NCI-H82 (cell line): ENCODE data around the gene NR1D1.

Experiments used
- DNase-seq: peaks from one replicate; lab custom pipeline; 2025; lab: John Stamatoyannopoulos, UW

Gene NR1D1

GRCh38 chr17:40062329-40063186 is 37.8 kb downstream of the NR1D1 start, which contains the start of gene THRA:
TSS of gene THRA (plus strand) at chr17:40062965. CDS start at chr17:40074489, 11,524 bp downstream.
- DNase-seq = peak; percentile 84

- no peak for DNase-seq
Measured at GRCh38 chr17:40061609-40062038, 38.8 kb downstream of the NR1D1 start.

GRCh38 chr17:40060887-40061608 is 39.3 kb downstream of the NR1D1 start:
- peak; percentile 43 for DNase-seq

DNA sequence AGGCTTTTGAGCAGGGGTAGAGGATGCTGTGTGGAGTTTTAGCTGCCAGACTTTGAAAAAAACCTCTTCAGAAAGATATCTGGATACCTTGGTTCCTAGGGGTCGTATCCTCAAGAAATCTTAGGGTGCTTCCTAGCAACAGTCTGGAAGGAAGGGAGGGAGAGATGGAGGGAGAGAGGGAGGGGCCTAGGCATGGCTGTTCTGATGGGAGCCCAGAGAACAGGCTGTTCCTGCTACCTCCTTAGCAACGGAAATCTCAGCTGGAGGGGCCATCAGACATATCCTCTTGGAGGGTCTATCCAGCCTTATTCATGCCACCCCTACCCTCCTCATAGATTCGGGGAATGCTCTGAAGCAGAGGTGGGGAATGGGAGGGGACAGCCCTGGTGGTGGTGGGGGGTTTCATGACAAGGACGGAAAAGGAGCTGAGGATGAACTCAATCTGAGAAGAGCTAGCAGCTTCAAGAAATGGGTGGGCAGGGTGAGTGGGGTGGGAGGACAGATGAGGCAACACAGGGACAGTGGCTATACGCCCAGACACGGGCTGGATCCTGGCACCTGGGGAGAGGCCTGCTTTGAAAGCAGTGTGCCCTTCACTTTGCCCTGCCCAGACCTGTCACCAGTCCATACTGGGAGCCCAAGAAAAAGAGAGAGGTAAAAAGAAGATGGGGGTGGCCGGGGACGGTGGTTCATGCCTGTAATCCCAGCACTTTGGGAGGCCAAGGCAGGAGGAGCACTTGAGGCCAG is 40.5 kb downstream of the NR1D1 start:
- DNase-seq = no peak

DNA sequence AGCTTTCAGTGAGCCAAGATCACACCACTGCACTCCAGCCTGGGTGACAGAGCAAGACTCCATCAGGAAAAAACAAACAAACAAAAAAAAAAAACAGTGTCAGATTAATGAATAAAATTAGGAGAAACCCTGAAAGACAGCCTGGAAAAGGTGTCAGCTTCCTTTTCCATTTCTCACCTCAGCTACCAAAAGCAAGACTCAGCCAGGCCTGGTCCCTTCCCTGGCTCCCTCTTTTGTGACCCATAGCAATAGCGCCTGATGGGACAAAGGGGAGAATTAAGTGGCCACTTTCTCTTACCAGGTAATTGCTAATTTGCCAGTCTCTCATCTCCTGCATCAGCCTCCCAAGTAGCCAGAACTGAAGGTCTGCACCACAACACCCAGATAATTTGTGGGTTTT is 41.5 kb downstream of the NR1D1 start:
- no peak for DNase-seq

DNA sequence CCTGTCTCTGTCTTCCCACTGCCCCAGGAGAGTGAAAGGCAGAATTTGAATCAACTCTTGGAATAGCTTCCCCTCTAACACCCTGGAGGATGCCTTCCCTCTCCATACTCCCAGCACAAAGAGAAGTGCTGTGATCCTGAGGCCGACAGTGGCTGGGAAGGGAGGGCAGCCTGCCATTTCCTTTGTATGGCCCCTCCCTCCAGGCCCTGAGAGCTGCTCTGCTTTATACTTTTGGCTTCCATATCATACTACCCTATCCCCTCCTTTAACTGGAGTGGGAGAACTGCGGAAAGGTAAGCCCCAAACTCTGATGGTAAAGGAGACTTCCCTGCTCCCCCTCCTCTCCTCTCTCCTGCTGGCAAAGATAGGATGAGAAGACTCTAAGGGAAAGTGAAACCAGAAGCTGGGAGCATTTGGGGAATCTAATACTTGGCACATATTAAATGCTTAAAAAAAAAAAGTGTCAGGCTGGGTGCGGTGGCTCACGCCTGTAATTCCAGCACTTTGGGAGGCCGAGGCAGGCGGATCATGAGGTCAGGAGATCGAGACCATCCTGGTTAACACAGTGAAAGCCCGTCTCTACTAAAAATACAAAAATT is 42.1 kb downstream of the NR1D1 start:
- DNase-seq = no peak

DNA sequence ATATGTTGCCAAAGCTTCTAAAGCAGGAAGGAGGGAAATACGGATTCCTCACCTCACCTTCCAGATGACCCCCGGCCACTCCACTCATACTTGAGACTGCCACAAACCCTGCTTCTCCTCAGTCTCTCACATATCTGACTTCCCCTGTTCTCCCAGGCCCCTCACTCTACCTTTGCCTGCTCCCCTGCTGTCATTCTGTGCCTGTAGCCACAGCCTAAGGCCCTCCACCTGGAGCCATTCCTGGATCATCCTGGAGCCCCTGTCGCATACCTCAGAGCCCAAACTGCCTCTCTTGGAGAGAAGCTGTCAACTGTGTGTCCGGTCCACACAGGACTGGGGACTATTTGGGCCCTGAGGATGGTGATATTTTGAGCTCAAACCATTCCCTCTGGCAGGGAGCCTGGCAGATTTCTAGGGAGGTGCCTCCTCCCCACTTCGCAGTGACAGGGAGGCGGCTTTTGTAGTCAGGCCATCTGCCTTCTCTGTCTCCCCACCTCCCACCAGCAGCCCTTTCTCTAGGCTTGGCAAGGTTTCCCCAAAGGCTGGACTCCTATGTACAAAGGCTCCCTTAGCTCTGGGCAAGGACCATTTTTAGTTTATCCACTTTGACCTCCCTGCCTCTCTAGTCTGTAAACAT is 43.9 kb downstream of the NR1D1 start:
- peak; percentile 43 for DNase-seq
